Muscle layer of colon (tissue), 2 donors: ENCODE results near the gene ATP1A2.
"Not testable (repeated sequence)": the region's sequence is repeated elsewhere in the genome, so short reads cannot be mapped to it uniquely, and the experiment has no call there.

Experiments used
- H3K27ac ChIP-seq: one replicate; pipeline ENCODE4 v1.7.0; 2013; ENCODE audit warnings: low read depth, mild to moderate bottlenecking, low read length, moderate library complexity
- H3K27me3 ChIP-seq, 2 donors: one replicate each; pipeline ENCODE4 v1.7.0; 2013; ENCODE audit warnings: low read length in 2 of 2, mild to moderate bottlenecking in 2 of 2; ENCODE audit not compliant: insufficient read depth in 2 of 2, control insufficient read depth in 1 of 2
- H3K36me3 ChIP-seq: one replicate; pipeline ENCODE4 v1.7.0; 2013; ENCODE audit warnings: mild to moderate bottlenecking, low read length; ENCODE audit not compliant: insufficient read depth
- H3K4me1 ChIP-seq: one replicate; pipeline ENCODE4 v1.7.0; 2013; ENCODE audit warnings: mild to moderate bottlenecking, low read length; ENCODE audit not compliant: insufficient read depth
- H3K4me3 ChIP-seq, 2 donors: one replicate each; pipeline ENCODE4 v1.7.0; 2013; ENCODE audit warnings: low read length in 2 of 2, low read depth in 1 of 2, mild to moderate bottlenecking in 1 of 2, moderate library complexity in 1 of 2
- H3K9ac ChIP-seq: one replicate; pipeline ENCODE4 v1.7.0; 2013; ENCODE audit warnings: low read length
- H3K9me3 ChIP-seq: one replicate; pipeline ENCODE4 v1.7.0; 2013; ENCODE audit warnings: mild to moderate bottlenecking, low read length
- donor health status: abdominal sarcoma.
- donor health status: Adenocarcinoma of cecum.

ATP1A2 gene

DNA sequence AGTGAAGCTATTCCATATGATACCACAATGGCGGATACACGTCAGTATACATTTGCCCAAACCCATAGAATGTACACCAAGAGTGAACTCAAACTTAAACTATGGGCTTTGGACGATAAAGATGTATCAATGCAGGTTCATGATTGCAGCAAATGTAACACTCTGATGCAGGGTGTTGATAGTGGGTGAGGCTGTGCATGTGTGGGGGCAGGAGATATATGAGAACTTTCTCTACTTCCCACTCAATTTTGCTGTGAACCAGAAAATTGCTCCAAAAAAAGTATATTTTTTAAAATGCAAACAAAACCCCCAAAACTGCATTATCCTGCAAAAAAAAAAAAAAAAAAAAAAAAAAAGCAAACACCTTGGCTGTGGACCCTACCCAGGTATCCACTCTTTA is 3.4 kb downstream of the ATP1A2 start:
- no peak overlapping the region for H3K9ac ChIP-seq
- no peak overlapping the region for H3K4me3 ChIP-seq
- H3K36me3 ChIP-seq: peaks cover 33% of the 10 kb centered on the region
- no peaks in the 10 kb centered on the region for H3K27me3 ChIP-seq
- H3K4me1 ChIP-seq: peaks cover 41% of the 10 kb centered on the region
- H3K27ac ChIP-seq: peak overlapping the region; percentile 96
- no peaks in the 10 kb centered on the region for H3K9me3 ChIP-seq

DNA sequence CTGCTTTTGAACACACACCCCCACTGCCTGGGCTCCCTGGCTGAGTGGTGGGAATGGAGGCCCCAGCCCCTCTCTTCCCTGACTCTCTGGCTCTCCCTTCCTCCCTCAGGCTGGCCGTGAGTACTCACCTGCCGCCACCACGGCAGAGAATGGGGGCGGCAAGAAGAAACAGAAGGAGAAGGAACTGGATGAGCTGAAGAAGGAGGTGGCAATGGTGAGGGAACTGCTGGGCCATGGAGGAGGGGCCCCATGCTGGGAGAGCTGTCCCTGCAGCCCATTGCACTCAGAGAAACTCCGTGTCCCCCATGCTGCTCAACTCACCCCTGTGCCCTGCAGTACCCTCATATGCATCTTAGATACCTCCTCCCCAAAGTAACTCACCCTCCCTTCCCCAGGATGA is 5.2 kb downstream of the ATP1A2 start:
- Histone ChIP-seq H3K9ac (no peak overlapping the region), H3K9me3 (no peaks in the 10 kb centered on the region), H3K27me3 (no peaks in the 10 kb centered on the region), H3K4me1 (peaks cover 36% of the 10 kb centered on the region), H3K36me3 (peaks cover 52% of the 10 kb centered on the region), H3K27ac (no peak overlapping the region), H3K4me3 (no peak overlapping the region)

DNA sequence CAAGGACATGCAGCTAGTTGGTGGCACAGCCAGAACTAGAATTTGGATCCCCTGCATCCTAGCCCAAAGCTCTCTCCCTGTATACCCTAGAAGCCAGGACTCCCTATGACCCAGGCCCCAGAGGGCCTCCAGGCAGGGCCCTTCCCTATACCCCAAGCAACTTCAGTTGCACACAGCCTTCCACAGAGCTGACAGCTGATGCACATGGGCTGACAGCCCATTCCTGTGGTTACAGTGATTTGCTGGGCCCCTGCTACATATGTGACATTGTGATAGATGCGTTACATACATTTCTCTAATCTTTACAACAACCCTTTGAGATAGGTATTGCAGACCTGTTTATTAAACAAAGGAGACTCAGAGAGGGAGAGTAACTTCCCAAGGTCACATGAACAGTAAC is 5.8 kb downstream of the ATP1A2 start:
- no peaks in the 10 kb centered on the region for H3K27me3 ChIP-seq
- H3K4me1 ChIP-seq: peaks cover 36% of the 10 kb centered on the region
- H3K27ac ChIP-seq: no peak overlapping the region
- no peak overlapping the region for H3K9ac ChIP-seq
- no peaks in the 10 kb centered on the region for H3K9me3 ChIP-seq
- H3K36me3 ChIP-seq: peaks cover 56% of the 10 kb centered on the region
- H3K4me3 ChIP-seq: no peak overlapping the region

DNA sequence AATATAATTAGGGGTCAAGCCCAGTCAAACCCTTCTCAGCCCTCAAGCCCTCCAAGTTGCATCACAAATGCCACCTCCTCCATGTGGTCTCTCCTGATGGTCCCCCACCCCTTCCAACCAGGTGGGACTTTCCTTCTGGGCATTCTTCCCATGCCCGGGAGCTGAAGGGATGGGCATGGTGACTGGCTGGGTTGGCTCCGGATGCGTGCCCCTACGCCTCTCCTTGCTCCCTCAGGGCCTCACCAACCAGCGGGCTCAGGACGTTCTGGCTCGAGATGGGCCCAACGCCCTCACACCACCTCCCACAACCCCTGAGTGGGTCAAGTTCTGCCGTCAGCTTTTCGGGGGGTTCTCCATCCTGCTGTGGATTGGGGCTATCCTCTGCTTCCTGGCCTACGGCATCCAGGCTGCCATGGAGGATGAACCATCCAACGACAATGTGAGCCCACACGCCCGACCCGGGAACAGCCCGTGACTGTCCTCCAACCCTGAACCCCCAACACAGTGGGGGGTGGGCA is 7.5 kb downstream of the ATP1A2 start:
- peaks cover 72% of the 10 kb centered on the region for H3K36me3 ChIP-seq
- H3K4me1 ChIP-seq: peaks cover 31% of the 10 kb centered on the region
- H3K4me3 ChIP-seq: no peak overlapping the region
- H3K27ac ChIP-seq: no peak overlapping the region
- no peaks in the 10 kb centered on the region for H3K9me3 ChIP-seq
- no peak overlapping the region for H3K9ac ChIP-seq
- H3K27me3 ChIP-seq: no peaks in the 10 kb centered on the region

- peak overlapping the region; percentile 14 for H3K27ac ChIP-seq
Measured at GRCh38 chr1:160123726-160124125, 8.2 kb downstream of the ATP1A2 start.

DNA sequence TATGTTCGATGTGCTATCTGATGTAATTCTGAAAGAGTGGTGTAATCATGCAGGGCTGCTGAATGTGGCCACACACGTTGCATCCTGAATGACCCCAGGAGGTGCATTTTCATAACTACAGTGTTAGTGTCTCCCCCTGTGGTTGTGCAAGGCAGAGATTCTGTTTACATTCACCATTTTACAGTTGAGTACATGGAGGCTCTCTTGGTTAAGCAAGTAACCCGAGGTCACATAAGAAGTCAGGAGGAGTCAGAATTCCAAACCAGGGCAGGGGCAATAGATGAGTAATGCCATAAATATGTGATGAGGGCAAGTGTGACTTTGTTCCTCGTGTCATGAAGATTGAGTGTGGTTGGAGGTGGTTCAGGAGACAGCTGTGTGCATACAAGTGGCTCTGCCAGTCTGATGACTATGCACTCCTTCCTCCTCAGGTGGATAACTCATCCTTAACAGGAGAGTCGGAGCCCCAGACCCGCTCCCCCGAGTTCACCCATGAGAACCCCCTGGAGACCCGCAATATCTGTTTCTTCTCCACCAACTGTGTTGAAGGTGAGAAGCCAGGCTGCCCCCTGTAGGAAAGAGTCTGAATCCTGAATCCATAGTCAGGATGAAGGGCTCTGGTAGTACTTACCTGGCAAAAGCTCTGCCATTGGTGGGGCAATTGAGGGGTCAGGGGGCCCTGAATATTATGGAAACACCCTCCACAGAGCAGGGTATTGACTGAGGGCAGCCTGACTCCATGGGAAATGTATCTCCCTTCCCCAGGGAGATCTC is 9.3 kb downstream of the ATP1A2 start:
- no peak overlapping the region for H3K9ac ChIP-seq
- H3K4me1 ChIP-seq: peaks cover 15% of the 10 kb centered on the region
- peaks cover 85% of the 10 kb centered on the region for H3K36me3 ChIP-seq
- H3K9me3 ChIP-seq: no peaks in the 10 kb centered on the region
- H3K4me3 ChIP-seq: no peak overlapping the region
- no peak overlapping the region for H3K27ac ChIP-seq
- H3K27me3 ChIP-seq: no peaks in the 10 kb centered on the region

More at GRCh38 chr1:160123726-160124125, 8.2 kb downstream of the ATP1A2 start:
- H3K27me3 ChIP-seq: no peaks in the 10 kb centered on the region
- H3K36me3 ChIP-seq: peaks cover 75% of the 10 kb centered on the region
- H3K9me3 ChIP-seq: no peaks in the 10 kb centered on the region
- H3K4me3 ChIP-seq: no peak overlapping the region
- H3K4me1 ChIP-seq: peaks cover 24% of the 10 kb centered on the region
- H3K9ac ChIP-seq: no peak overlapping the region

DNA sequence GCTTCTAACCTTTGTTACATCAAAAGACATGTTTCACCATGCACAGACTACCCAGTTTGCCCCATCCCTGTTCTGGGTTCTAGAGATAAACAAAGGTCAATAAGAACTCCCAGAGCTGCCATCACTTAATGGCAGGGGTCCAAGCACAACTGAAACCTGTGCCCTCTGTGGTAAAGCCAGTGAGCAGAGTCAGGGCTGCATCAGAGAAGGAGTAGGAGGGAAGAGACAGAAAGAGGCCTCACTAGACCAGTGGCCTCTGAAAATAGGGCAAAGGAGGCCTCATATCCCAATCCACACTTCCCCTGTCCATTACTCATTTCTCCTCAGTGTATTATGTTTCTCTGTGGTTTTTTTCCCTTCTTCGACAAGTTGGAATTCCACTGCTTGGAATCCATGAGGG is 10.2 kb downstream of the ATP1A2 start:
- H3K36me3 ChIP-seq: peaks cover 93% of the 10 kb centered on the region
- no peak overlapping the region for H3K4me3 ChIP-seq
- peaks cover 12% of the 10 kb centered on the region for H3K4me1 ChIP-seq
- H3K27me3 ChIP-seq: no peaks in the 10 kb centered on the region
- H3K9ac ChIP-seq: no peak overlapping the region
- no peak overlapping the region for H3K27ac ChIP-seq
- H3K9me3 ChIP-seq: no peaks in the 10 kb centered on the region

DNA sequence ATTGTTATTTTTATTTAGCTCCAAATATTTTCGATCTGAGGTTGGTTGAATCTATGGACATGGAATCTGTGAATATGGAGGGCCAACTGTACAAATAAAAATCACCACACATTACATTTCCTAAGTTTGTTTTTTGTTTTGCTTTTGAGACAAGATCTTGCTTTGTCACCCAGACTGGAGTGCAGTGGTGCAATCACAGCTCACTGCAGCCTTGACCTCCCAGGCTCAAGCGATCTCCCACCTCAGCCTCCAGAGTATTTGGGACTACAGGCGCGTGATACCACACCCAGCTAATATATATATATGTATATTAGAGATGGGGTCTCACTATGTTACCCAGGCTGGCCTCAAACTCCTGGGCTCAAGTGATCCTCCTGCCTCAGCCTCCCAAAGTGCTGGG is 10.8 kb downstream of the ATP1A2 start:
- H3K27ac ChIP-seq, H3K4me3 ChIP-seq, H3K27me3 ChIP-seq, H3K9ac ChIP-seq, H3K9me3 ChIP-seq: not testable (repeated sequence)
- H3K4me1 ChIP-seq: peaks cover 12% of the 10 kb centered on the region
- H3K36me3 ChIP-seq: peaks cover 94% of the 10 kb centered on the region

DNA sequence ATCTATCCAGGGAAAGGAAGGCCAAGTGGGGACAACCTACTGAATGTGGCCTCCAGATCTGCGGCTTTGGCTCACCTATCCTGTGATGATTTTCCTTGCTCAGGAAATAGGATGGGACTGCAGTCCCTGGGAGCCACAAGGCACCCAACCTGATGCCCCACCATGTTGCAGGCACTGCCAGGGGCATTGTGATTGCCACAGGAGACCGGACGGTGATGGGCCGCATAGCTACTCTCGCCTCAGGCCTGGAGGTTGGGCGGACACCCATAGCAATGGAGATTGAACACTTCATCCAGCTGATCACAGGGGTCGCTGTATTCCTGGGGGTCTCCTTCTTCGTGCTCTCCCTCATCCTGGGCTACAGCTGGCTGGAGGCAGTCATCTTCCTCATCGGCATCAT is 11.8 kb downstream of the ATP1A2 start:
- Histone ChIP-seq H3K9ac (no peak overlapping the region), H3K4me3 (no peak overlapping the region)

DNA sequence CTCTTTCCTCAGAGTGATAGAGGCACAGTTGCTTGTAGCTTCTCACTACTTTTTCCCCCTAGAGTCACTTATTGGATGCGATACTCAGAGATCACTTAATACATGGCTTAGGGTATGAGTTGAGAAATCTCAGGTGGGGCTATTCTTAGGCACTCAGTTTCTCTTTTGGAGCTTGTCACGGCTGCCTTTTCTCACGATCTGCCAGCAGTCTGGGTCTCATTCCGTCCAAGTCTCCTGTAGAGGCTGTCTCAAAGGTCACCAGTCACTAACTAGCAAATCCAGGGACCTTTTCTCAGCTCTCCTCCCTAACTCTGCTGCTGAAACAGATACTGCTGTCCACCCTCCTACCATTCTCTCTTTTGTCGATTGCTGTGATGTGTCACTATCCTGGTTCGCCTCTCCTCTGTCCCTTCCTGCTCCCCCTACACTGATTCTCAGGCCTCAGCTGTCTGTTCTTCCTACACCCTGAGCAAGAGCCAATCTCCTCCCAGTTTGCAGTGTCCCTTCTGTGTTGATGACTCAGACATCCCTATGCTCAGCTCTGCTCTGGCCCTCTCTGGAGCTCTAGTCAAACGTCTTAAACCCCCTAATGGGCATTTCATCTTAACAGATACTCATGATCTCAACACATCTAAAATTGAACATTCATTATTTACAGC is 12.4 kb downstream of the ATP1A2 start:
- H3K9me3 ChIP-seq: no peaks in the 10 kb centered on the region
- H3K27ac ChIP-seq: peak overlapping the region; percentile 49
- no peaks in the 10 kb centered on the region for H3K27me3 ChIP-seq
- H3K4me3 ChIP-seq: no peak overlapping the region
- H3K9ac ChIP-seq: no peak overlapping the region
- H3K36me3 ChIP-seq: peaks cover 91% of the 10 kb centered on the region
- peaks cover 12% of the 10 kb centered on the region for H3K4me1 ChIP-seq

More for the DNA sequence above, 11.8 kb downstream of the ATP1A2 start:
- Histone ChIP-seq H3K4me1 (peaks cover 12% of the 10 kb centered on the region), H3K36me3 (peaks cover 90% of the 10 kb centered on the region), H3K9me3 (no peaks in the 10 kb centered on the region), H3K27me3 (no peaks in the 10 kb centered on the region), H3K27ac (no peak overlapping the region)

DNA sequence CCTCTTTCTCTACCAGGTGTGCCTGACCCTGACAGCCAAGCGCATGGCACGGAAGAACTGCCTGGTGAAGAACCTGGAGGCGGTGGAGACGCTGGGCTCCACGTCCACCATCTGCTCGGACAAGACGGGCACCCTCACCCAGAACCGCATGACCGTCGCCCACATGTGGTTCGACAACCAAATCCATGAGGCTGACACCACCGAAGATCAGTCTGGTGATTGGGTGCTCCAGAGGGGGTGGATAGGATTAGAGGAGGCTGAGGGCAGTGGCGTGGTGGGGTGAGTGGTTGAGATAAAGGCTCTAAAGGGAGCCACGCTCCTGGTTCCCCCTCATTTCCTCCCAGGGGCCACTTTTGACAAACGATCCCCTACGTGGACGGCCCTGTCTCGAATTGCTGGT is 13.1 kb downstream of the ATP1A2 start:
- Histone ChIP-seq H3K27me3 (no peaks in the 10 kb centered on the region), H3K9me3 (no peaks in the 10 kb centered on the region), H3K9ac (no peak overlapping the region), H3K4me1 (peaks cover 12% of the 10 kb centered on the region), H3K4me3 (no peak overlapping the region), H3K36me3 (peaks cover 91% of the 10 kb centered on the region), H3K27ac (no peak overlapping the region)
